IPS-15b (cell line): ENCODE results near the gene OST4.
"Not testable (repeated sequence)": the region's sequence is repeated elsewhere in the genome, so short reads cannot be mapped to it uniquely, and the experiment has no call there.

Experiments
- H3K27me3 ChIP-seq: one replicate; pipeline ENCODE4 v1.6.1; 2013; ENCODE audit warnings: low read length; ENCODE audit not compliant: control insufficient read depth, insufficient read depth
- H3K36me3 ChIP-seq: one replicate; pipeline ENCODE4 v1.6.1; 2013; ENCODE audit warnings: low read length; ENCODE audit not compliant: control insufficient read depth, insufficient read depth
- H3K4me1 ChIP-seq: one replicate; pipeline ENCODE4 v1.6.1; 2013; ENCODE audit warnings: mild to moderate bottlenecking, low read length; ENCODE audit not compliant: control insufficient read depth, insufficient read depth
- H3K4me3 ChIP-seq: one replicate; pipeline ENCODE4 v1.5.1; 2013; ENCODE audit warnings: low read depth, low read length
- H3K9ac ChIP-seq: one replicate; pipeline ENCODE4 v1.6.1; 2013; ENCODE audit warnings: low read depth, mild to moderate bottlenecking, low read length
- H3K9me3 ChIP-seq: one replicate; pipeline ENCODE4 v1.6.1; 2013; ENCODE audit warnings: mild to moderate bottlenecking, low read length; ENCODE audit not compliant: control insufficient read depth, insufficient read depth

OST4 gene

GRCh38 chr2:27071277-27071989 is at the start of gene OST4:
TSS of gene OST4 (minus strand) at chr2:27071654.
- Histone ChIP-seq H3K4me1 (peaks cover 4% of the 10 kb centered on the region), H3K4me3 (peak within 1 kb of the TSS; percentile 99), H3K36me3 (peaks cover 20% of the 10 kb centered on the region), H3K9ac (peak within 1 kb of the TSS; percentile 89), H3K9me3 (no peaks in the 10 kb centered on the region), H3K27me3 (no peaks in the 10 kb centered on the region)

GRCh38 chr2:27119330-27119670 is 47.8 kb upstream of the OST4 start:
- Histone ChIP-seq H3K4me3 (peak overlapping the region; percentile 48), H3K27me3 (peaks cover 67% of the 10 kb centered on the region)
- not testable (repeated sequence) for H3K9ac ChIP-seq, H3K36me3 ChIP-seq, H3K4me1 ChIP-seq, H3K9me3 ChIP-seq

GRCh38 chr2:27118525-27119329 is 47.3 kb upstream of the OST4 start, which contains the start of gene CGREF1:
TSS of gene CGREF1 (minus strand) at chr2:27119128. CDS start at chr2:27104366, 14,762 bp downstream.
- no peaks in the 10 kb centered on the region for H3K4me1 ChIP-seq

GRCh38 chr2:27117995-27118524 is 46.6 kb upstream of the OST4 start:
- H3K4me3 ChIP-seq: peak overlapping the region; percentile 67
- H3K27me3 ChIP-seq: peaks cover 58% of the 10 kb centered on the region
- H3K9ac ChIP-seq: no peak overlapping the region
- H3K4me1 ChIP-seq: no peaks in the 10 kb centered on the region
- no peaks in the 10 kb centered on the region for H3K9me3 ChIP-seq
- no peaks in the 10 kb centered on the region for H3K36me3 ChIP-seq

More at GRCh38 chr2:27118525-27119329, 47.3 kb upstream of the OST4 start, which contains the start of gene CGREF1:
- H3K27me3 ChIP-seq: peaks cover 62% of the 10 kb centered on the region
- H3K9me3 ChIP-seq: no peaks in the 10 kb centered on the region
- peak within 1 kb of the TSS; percentile 67 for H3K4me3 ChIP-seq
- H3K9ac ChIP-seq: no peak within 1 kb of the TSS
- H3K36me3 ChIP-seq: no peaks in the 10 kb centered on the region

GRCh38 chr2:27115519-27115918 is 44.1 kb upstream of the OST4 start:
- peaks cover 33% of the 10 kb centered on the region for H3K27me3 ChIP-seq
- no peaks in the 10 kb centered on the region for H3K36me3 ChIP-seq
- H3K4me1 ChIP-seq: no peaks in the 10 kb centered on the region
- no peak overlapping the region for H3K9ac ChIP-seq
- H3K4me3 ChIP-seq: no peak overlapping the region
- H3K9me3 ChIP-seq: no peaks in the 10 kb centered on the region

- not testable (repeated sequence) for H3K4me1 ChIP-seq, H3K36me3 ChIP-seq
These were observed 40.1 kb upstream of the OST4 start for GRCh38 chr2:27111392-27112078.

GRCh38 chr2:27110603-27111352 is 39.3 kb upstream of the OST4 start:
- H3K27me3 ChIP-seq, H3K9ac ChIP-seq, H3K4me1 ChIP-seq, H3K36me3 ChIP-seq, H3K4me3 ChIP-seq, H3K9me3 ChIP-seq: not testable (repeated sequence)

More at GRCh38 chr2:27111392-27112078, 40.1 kb upstream of the OST4 start:
- H3K9me3 ChIP-seq, H3K4me3 ChIP-seq, H3K27me3 ChIP-seq, H3K9ac ChIP-seq: not testable (repeated sequence)

GRCh38 chr2:27109083-27109482 is 37.6 kb upstream of the OST4 start:
- Histone ChIP-seq H3K4me3 (no peak overlapping the region), H3K9ac (no peak overlapping the region), H3K27me3 (no peaks in the 10 kb centered on the region), H3K9me3 (no peaks in the 10 kb centered on the region), H3K4me1 (no peaks in the 10 kb centered on the region), H3K36me3 (no peaks in the 10 kb centered on the region)

- Histone ChIP-seq H3K4me3 (no peak overlapping the region), H3K4me1 (no peaks in the 10 kb centered on the region), H3K36me3 (no peaks in the 10 kb centered on the region), H3K9ac (no peak overlapping the region), H3K9me3 (no peaks in the 10 kb centered on the region), H3K27me3 (no peaks in the 10 kb centered on the region)
These were observed 36.8 kb upstream of the OST4 start for GRCh38 chr2:27108221-27108620.

- H3K9me3 ChIP-seq: no peaks in the 10 kb centered on the region
- no peak overlapping the region for H3K9ac ChIP-seq
- no peaks in the 10 kb centered on the region for H3K27me3 ChIP-seq
- no peak overlapping the region for H3K4me3 ChIP-seq
- no peaks in the 10 kb centered on the region for H3K4me1 ChIP-seq
- H3K36me3 ChIP-seq: no peaks in the 10 kb centered on the region
These were observed 34.5 kb upstream of the OST4 start for GRCh38 chr2:27105981-27106380.

- no peaks in the 10 kb centered on the region for H3K9me3 ChIP-seq
- H3K4me3 ChIP-seq: no peak overlapping the region
- H3K4me1 ChIP-seq: no peaks in the 10 kb centered on the region
These were observed 30.9 kb upstream of the OST4 start for GRCh38 chr2:27102329-27102728.

More at GRCh38 chr2:27102329-27102728, 30.9 kb upstream of the OST4 start:
- no peaks in the 10 kb centered on the region for H3K27me3 ChIP-seq
- no peak overlapping the region for H3K9ac ChIP-seq
- no peaks in the 10 kb centered on the region for H3K36me3 ChIP-seq
